Activated T-cell treated with anti-CD3 and anti-CD28 coated beads for 24 hours (primary cell): ENCODE results near the gene FBXO11.

Source experiments
- DNase-seq: peaks from one replicate; pipeline ENCODE4 v3.0.0-alpha.2; 2020; ENCODE audit warnings: low read depth

The FBXO11 gene

DNA sequence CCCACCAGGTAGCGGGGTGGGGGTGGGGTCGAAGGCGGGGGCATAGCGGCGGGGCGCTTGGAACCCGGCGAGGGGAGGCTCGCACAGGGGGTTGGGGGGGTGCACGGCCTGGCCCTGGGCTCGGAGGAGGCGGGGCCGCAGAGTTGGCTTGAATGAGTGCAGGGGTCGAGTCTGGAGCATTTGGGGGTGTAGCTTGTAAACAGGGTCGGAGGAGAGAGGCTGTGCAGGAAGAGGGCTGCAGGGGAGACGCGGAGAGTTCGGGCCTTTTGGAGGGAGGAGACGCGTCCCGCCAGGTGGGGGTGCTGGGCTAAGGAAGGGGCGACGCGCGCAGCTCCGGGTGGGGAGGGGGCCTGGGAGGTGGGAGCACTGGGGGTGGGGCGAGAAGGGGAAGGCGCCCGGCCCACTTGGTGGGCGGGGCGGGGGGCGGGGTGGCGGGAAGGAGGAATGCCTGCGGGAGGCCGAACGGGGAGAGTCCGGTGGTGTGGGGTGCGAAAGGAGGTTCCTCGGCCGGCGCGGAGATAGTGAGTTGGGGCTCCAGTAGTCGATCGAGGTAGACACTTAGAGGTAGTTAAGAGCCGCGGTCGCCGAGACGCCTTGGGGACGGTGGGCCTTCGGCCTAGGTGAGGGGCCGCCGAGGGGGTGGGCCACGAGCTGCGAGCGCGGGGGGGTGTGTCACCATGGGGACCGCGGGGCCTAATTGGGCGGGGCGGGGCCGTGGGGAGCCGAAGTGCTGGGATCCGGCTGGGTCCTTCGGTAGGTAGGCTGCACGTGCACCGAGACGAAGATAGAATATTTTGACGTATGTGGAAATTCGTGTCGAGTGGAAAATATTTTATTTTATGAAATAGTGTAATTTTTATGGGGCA is 122.6 kb downstream of the FBXO11 start:
- peak; percentile 55 for DNase-seq

DNA sequence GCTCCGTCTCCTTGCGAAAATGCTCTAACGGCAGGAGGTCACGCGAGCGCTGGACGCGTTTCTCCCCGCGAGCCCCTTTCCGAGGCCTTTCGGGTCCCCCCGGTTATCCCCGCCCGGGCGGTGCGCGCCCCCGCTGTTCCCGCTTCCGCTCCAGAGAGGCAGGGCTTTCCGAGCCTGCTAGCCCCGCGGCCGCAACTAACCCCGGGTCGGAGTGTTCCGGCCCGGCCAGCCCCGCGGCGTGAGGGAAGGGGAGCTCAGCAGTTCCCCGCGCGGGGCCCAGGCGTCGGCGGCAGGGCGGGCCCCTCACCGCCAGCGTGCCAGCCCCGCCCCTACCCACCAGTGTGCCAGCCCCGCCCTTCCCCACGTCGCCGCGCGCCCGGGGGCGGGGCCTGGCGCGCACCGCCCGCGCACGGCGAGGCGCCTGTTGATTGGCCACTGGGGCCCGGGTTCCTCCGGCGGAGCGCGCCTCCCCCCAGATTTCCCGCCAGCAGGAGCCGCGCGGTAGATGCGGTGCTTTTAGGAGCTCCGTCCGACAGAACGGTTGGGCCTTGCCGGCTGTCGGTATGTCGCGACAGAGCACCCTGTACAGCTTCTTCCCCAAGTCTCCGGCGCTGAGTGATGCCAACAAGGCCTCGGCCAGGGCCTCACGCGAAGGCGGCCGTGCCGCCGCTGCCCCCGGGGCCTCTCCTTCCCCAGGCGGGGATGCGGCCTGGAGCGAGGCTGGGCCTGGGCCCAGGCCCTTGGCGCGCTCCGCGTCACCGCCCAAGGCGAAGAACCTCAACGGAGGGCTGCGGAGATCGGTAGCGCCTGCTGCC is 123.4 kb downstream of the FBXO11 start, which contains the start of gene MSH6:
Gene MSH6 (plus strand): TSS at position 475 of the 815 bp plus-strand sequence. CDS start 89 bp downstream, at position 564.
- DNase-seq = peak; percentile 87

DNA sequence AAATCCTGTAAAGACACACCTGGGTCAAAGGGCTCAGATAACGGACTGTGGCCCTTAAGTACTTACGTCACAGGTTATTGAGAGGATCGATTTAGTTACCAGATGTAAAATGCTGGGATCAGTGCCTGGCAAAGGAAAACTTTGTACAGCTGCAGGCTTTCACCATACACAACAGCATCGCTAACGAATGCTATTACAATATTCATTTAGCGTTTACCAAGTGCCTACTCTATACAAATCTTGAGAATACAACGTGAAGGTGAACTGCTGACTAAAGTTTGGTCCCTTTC is 124.0 kb downstream of the FBXO11 start:
- no peak for DNase-seq

DNA sequence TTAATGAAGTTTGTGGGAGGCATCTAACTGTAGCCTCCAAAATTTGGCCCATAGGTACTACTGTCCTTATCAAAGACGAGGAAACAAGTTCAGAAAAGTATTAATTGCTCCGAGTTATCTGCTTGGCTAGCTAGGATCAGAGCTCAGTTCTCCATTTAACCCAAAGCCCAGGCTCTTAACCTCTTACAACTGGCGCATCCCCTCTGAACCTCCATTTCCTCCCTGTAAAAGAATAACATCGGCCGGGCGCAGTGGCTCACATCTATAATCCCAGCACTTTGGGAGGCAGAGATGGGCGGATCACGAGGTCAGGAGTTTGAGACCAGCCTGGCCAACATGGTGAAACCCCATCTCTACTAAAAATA is 126.9 kb downstream of the FBXO11 start:
- DNase-seq = no peak

DNA sequence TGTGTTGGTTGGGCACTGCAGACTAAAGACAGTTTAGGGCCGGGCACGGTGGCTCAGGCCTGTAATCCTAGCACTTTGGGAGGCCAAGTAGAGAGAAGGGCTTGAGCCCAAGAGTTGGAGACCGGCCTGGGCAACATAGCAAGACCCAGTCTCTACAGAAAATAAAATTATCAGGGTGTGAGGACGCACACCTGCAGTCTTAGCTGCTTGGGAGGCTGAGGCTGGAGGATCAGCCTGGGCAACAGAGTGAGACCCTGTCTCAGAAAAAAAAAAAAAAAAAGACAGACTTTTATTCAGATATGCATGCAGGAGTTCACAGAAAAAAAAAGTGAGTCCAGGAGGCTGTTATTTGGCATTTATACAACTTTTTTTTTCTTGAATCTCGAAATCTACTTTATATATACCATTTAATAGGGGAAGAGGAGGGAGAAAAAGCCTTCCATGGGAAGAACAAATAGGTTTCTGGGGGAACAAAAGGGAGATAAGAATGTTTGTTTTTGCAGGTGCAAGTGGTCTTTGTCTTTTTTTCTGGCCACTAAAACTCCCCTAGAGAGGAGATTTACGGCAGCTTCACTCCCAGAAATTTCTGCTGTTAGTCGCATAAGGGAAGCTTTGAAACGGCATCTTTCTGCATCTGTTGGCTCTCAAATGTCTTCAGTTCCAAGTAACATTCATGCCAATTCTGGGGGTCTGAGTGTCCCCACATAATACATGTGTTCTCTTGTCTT is 127.4 kb downstream of the FBXO11 start:
- no peak for DNase-seq

DNA sequence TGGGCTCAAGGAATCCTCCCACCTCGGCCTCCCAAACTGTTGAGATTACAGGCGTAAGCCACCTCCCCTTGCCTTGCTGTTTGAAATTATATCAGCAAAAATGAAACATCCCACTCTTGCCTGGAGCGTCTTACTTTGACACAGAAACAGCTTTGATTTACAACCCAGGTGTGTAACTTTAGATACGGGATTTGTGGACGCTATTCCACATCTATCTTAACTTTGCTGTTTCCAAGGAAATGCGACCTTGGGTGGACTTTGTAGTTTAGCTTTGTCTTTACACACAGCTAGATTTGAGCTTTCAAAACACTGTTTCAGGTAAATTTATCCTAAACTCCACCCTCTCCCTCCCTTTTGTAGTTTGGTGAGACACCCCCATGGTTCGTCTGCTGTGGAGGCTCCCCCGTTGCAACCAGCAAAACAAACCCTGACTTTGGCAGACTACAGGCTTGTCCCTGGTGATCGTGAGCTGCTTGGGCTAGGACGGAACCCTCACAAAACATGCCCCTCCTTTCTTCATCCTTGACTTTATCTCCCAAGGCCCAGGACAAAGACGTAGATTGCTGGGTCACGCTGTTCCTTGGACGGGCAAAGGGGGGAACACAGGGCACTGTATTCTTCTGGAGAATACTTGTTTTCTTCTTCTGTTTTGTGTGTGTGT is 128.9 kb downstream of the FBXO11 start:
- no peak for DNase-seq

DNA sequence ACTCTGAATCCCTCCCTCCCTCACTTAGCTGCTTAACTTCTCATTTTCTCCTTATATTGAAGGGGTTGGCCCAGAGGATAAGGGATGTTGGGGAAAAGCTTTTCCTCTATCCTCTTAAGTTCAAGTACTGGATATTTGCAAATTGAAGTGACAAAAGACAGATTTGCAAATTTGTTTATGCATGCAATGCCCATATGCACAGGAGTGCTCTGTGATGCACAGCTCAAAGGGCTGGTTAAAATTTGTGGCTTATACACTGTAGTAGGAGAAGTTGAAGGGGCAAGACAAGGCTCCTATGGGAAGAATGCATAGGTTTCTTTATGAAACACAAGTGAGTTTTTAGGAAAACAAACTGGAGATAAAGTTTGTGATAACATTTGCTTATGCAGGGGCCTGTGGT is 131.7 kb downstream of the FBXO11 start:
- DNase-seq = no peak

DNA sequence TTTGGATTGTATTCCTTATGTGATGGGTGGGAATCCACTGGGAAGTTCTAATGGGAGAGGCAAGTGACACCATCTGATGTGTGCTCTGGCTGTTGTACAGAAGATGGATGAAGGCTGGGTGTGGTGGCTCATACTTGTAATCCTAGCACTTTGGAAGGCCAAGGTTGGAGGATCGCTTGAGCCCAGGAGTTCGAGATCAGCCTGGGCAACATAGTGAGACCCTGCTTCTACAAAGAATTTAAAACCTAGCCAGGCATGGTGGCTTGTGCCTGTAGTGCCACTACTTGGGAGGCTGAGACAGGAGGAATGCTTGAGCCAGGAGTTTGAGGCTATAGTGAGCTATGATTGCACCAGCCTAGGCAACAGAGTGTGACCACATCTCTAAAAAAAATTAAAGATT is 134.0 kb downstream of the FBXO11 start:
- no peak for DNase-seq

DNA sequence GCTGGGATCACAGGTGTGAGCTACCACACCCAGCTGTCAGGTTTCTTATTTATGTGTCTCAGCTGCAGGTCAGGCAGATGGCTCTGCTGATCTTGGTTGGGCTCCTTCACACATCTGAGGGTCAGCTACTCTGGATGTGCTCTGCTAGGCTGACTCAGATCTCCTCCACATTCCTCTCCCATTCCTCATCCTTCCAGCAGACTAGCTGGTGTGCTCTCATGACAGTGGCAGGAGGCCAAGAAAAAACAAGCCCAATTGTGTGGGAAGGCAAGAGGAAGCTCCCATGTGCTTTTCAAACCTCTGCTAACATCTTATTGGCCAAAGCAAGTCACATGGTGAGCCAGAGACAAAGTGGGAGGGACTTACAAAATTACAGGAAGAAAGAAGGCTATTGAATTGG is 135.1 kb downstream of the FBXO11 start:
- no peak for DNase-seq

DNA sequence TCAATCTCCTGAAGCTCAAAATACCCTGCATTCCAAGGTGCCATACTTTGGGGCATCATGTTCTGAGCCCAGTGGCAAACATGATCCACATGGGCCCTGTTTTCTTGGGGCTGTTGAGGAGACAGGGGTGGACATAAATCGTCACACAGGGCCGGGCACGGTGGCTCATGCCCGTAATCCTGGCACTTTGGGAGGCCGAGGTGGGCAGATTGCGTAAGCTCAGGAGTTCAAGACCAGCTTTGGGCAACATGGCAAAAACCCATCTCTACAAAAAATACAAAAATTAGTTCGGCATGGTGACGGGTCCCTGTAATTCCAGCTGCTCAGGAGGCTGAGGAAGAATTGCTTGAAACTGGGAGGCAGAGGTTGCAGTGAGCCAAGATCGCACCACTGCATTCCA is 137.0 kb downstream of the FBXO11 start:
- DNase-seq = no peak

DNA sequence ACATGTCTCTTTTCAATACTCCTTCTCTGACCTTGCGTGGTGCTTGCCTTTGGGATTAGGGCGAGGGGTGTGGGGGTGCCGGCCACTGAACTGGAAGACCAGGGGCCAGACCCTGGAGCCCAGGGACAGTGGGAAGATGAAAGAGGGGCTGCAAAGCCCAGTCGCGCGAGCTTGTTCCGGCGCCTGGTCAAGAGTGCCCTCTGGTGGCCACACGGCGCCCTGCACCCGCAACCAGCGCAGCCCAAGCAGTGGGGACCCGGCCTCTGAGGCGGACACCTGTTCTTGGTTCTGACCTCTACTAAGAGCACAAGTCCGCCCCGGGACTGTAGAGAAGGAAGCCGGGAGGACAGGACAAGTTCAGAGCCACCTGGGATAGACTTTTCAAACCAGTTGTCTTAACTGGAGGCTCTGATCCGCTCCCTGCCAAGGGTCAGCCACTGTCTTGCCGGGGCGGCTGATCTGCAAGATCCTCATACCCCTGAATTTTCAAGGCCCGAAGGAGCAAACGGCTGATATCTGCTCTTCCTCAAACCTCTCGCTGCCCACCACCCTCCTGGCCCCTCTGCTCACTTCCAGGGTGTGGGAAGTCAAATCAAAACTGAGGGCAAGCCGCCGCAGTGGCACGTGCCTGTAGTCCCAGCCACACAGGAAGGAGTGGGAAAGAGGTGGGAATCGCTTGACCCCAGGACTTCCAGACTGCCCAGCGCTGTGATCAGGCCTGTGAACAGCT is 138.3 kb downstream of the FBXO11 start:
- DNase-seq = peak; percentile 54

DNA sequence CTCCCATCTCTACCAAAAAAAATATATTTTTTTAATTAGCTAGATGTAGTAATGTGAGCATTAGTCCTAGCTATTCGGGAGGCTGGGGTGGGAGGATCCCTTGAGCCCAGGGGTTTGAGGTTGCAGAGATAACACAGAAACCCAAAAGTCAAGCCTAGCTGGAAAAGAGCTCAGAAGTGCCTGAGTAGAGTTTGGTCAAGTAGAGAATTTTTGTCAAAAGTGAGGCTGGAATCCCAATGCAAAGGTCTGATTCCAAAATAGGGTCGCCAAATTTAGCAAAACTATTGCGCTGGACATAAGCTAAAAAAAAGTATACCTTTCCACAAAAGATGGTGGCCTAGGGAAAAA is 138.8 kb downstream of the FBXO11 start:
- no peak for DNase-seq

DNA sequence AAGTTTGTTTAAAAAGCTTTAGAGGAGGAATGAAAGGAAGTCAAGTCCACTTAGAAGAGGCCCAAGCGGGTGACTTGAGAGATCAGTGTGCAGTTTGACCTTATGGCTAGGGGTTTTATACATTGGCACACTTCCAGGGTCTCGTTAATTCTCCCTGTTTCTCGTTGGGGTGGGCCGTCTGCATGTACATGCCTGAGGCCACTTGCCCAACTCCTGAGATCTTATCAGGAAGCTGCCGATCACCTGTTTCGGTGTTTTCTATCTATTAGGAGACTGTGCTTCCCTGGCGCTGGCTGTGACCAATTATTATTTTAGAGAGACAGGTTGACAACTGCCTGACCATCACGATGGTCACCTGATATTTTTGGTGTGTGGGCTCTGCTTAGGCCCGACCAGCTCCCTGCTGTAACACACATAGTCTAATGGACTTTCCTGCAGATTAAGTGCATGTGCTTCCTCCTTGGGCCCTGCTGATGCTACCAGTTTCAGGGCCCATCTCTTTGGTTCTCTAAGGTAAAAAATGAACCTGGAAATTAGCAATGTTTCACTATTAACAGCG is 154.4 kb downstream of the FBXO11 start:
- DNase-seq = no peak

DNA sequence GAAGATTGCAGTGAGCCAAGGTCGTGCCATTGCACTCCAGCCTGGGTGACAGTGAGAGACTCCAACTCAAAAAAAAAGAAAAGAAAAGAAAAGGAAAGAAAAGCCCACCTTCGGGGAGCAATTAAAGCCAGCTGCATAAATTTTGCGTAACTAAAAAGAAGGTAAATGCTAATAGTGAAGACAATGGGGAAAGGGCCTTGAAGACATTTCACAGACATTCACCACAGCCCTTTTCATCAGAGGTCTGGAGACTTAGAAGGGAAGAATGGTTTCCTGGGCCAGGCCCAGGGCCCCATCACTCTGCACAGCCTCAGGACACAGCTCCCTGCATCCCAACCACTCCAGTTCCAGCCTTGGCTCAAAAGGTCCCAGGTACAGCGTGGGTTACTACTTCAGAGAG is 158.4 kb downstream of the FBXO11 start:
- DNase-seq = no peak

DNA sequence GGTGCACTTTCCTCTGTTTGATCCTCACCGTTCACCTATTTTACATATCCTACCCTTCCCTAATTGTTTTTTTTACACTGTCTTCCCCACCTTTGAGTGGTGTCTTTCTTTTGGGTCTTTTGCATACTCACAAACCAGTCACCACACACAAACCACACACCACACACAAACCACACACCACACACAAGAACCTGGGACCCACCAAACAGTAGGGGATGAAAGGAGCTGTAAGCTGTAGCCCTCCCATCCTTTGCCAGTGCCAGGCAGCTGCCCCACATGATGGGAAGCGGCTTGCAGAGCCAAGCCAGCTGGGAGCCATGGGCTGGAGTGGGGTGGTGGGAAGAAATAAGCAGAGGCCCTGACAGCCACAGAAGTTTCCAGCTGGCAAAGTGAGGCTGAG is 162.2 kb downstream of the FBXO11 start:
- DNase-seq = no peak

DNA sequence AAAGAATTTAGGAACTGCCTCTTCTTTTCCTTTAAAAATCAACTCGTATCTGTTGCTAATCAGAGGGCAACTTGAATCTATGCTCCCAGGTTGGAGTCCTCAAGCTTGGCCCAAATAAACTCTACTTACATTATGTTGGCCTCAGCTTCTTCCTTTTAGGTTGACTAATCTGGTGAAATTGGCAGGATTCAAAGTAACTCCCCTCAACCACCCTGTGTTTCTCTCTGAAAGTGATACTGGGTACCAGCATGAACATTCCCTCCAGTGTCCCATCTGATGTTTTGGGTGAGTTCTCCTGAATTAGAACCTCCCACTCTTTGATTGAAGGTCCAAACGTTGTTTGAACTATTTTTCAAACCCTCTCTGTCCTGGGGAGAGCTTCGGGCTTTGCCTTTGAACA is 164.7 kb downstream of the FBXO11 start:
- DNase-seq = no peak

DNA sequence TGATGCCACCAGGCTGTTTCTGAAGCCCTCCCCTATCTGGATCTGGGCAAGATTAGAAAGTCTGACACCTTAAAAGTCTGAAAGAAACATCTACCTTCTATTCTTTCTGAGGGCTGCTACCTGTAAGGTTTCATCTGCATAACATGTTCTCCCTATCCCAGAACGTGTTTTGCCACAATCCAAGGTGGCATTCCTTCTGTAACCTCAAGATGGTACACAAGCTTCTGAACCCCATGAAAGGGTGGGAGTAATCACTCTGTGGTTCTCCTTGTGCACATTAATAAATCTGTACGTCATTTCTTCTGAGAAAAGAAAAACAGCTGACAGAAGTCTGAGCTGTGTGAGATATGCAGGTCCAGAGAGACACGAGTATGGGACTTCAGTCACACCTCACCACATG is 165.2 kb downstream of the FBXO11 start:
- DNase-seq = no peak
